Brain pericyte (primary cell): ENCODE data around the gene EIF5B.

Experiments used
- DNase-seq: peaks from one replicate; pipeline ENCODE4 v3.0.0-alpha.2; 2012; ENCODE audit warnings: low read depth, low spot score

The EIF5B gene

GRCh38 chr2:99373144-99373543, 36.0 kb downstream of the EIF5B start:
- no peak for DNase-seq

- DNase-seq = no peak
These were observed 37.6 kb downstream of the EIF5B start for GRCh38 chr2:99374747-99375146.

GRCh38 chr2:99376254-99376864, 39.2 kb downstream of the EIF5B start:
- DNase-seq = no peak

- no peak for DNase-seq
These were observed 40.7 kb downstream of the EIF5B start for GRCh38 chr2:99377879-99378278.

- no peak for DNase-seq
These were observed 43.3 kb downstream of the EIF5B start for GRCh38 chr2:99380376-99381010.

- no peak for DNase-seq
These were observed 45.0 kb downstream of the EIF5B start for GRCh38 chr2:99382143-99382542.

GRCh38 chr2:99386011-99386410, 48.8 kb downstream of the EIF5B start:
- DNase-seq = no peak

- DNase-seq = no peak
These were observed 51.7 kb downstream of the EIF5B start for GRCh38 chr2:99388892-99389291.

- DNase-seq = no peak
These were observed 52.2 kb downstream of the EIF5B start for GRCh38 chr2:99389371-99389770.

- no peak for DNase-seq
These were observed 52.8 kb downstream of the EIF5B start for GRCh38 chr2:99389946-99390345.

GRCh38 chr2:99395589-99396130, 58.5 kb downstream of the EIF5B start:
- DNase-seq = no peak

GRCh38 chr2:99397266-99397920, 60.2 kb downstream of the EIF5B start:
- DNase-seq = no peak

GRCh38 chr2:99398303-99398702, 61.1 kb downstream of the EIF5B start:
- DNase-seq = no peak

GRCh38 chr2:99399063-99399462, 61.9 kb downstream of the EIF5B start:
- no peak for DNase-seq

GRCh38 chr2:99399795-99400194, 62.6 kb downstream of the EIF5B start:
- DNase-seq = no peak

GRCh38 chr2:99401841-99402240, 64.7 kb downstream of the EIF5B start:
- no peak for DNase-seq

GRCh38 chr2:99403084-99403483, 65.9 kb downstream of the EIF5B start:
- no peak for DNase-seq

- no peak for DNase-seq
These were observed 66.3 kb downstream of the EIF5B start for GRCh38 chr2:99403524-99403923.

GRCh38 chr2:99404039-99404796, 67.0 kb downstream of the EIF5B start:
- DNase-seq = no peak

GRCh38 chr2:99404797-99405669, 67.8 kb downstream of the EIF5B start:
- no peak for DNase-seq

GRCh38 chr2:99406137-99406536, 68.9 kb downstream of the EIF5B start:
- DNase-seq = no peak
